GM21423 (cell line): ENCODE results near the gene ZNF207.
"Not testable (repeated sequence)": the region's sequence is repeated elsewhere in the genome, so short reads cannot be mapped to it uniquely, and the experiment has no call there.

ENCODE experiments used
- ATAC-seq: cut with Tn5 transposase; IDR thresholded peaks from one replicate; pipeline ENCODE4 v1.9.1; 2021; ENCODE audit warnings: mild to moderate bottlenecking, moderate library complexity; ENCODE audit not compliant: unreplicated experiment

ZNF207 gene

GRCh38 chr17:32333187-32333586 lies 16.8 kb upstream of the ZNF207 start:
- ATAC-seq, result no peak

- ATAC-seq, result no peak
Measured at GRCh38 chr17:32335046-32335445, 14.9 kb upstream of the ZNF207 start.

GRCh38 chr17:32335687-32336086 lies 14.3 kb upstream of the ZNF207 start:
- ATAC-seq, result no peak

DNA sequence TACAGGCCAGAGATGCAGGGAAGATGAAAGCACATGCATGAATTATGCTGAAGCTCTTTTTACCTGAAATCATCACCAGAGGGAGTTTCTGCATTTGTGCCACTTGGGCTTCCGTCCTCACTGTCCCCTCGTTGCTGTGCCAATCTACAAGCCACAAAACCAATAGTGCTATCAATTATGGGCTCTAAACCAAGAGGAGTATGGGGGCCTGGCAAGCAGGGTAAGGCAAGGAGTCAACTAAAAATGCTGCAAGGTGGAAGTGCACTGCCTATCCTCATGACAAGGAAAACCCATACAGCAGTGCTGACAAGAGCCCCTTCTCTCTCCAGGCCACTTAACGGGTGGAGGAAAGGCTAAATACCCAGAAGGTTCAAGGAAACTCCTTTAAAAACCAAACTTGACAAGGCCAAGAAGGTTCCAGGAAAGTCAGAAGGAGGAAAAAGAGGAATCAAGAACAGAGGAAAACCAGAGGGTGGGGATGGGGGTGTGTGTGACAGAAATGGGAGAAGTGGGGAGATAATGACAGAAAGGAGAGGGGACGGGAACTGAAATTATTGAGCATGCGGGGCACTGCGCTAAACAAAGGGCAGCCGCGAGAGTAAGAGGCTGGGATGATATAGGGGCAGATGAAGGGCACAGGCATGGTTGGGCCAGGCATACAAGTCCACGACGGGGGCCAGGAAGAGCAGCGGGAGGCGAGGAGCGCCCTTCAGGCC lies 8.7 kb upstream of the ZNF207 start:
- ATAC-seq, result peak; percentile 24

GRCh38 chr17:32341857-32342602 lies 7.9 kb upstream of the ZNF207 start, which contains the start of gene C17orf75:
Gene C17orf75 (minus strand): TSS chr17:32342173. CDS start chr17:32342139, 34 bp downstream.
- peak; percentile 75 for ATAC-seq

GRCh38 chr17:32342603-32343325 lies 7.2 kb upstream of the ZNF207 start:
- ATAC-seq, result no peak

DNA sequence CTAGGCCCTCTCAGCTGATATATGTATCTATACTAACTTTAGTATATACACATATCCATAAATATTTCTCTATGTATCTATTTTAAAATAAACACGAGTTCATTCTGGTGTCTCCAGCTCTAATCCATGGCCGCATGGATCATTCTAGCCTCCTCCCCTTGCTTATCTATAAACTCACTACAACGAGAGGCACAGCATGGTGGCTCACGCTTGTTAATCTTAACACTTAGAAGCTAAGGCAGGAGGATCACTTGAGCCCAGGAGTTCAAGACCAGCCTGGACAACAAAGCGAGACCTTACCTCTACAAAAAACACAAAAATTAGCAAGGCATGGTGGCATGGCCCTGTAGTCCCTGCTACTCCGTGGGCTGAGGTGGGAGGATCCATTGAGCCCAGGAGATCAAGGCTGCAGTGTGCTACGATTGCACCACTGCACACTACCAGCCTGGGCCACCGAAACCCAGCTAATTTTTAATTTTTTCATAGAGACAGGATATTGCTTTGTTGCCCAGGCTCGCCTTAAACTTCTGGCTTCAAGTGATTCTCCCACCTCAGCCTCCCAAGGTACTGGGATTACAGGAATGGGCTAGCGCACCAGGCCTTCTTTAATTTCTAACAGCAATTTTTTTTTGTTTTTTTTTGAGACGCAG lies 3.9 kb upstream of the ZNF207 start:
- no peak for ATAC-seq

- ATAC-seq, result no peak
Measured at GRCh38 chr17:32348483-32348800, 1.5 kb upstream of the ZNF207 start.

DNA sequence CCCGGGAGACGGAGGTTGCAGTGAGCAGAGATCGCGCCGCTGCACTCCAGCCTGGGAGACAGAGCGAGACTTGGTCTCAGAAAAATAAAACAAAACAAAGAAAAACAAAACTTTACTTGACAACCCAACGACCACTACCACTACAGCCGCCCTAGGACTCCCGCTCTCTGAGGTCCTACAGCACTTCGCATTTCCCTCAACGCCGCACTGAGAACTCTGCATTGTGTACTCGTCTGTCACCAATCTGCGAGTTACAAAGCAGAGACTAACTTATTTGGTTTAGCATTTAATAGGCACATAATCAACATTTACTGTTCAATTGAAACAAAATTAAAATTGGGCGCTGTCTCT lies 479 bp upstream of the ZNF207 start:
- no peak for ATAC-seq

- peak; percentile 6 for ATAC-seq
Measured at GRCh38 chr17:32350666-32351418, 885 bp downstream of the ZNF207 start.

DNA sequence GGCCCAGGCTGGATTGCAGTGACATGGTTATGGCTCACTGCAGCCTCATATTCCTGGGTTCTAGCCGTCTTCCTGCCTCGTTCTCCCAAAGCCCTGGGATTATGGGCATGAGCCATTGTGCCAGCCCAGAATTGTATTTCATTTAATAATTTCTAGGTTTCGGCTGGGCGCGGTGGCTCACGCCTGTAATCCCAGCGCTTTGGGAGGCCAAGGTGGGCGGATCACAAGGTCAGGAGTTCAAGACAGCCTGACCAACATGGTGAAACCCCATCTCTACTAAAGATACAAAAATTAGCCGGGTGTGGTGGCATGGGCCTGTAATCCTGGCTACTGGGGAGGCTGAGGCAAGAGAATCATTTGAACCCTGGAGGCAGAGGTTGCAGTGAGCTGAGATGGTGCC lies 2.8 kb downstream of the ZNF207 start:
- not testable (repeated sequence) for ATAC-seq

DNA sequence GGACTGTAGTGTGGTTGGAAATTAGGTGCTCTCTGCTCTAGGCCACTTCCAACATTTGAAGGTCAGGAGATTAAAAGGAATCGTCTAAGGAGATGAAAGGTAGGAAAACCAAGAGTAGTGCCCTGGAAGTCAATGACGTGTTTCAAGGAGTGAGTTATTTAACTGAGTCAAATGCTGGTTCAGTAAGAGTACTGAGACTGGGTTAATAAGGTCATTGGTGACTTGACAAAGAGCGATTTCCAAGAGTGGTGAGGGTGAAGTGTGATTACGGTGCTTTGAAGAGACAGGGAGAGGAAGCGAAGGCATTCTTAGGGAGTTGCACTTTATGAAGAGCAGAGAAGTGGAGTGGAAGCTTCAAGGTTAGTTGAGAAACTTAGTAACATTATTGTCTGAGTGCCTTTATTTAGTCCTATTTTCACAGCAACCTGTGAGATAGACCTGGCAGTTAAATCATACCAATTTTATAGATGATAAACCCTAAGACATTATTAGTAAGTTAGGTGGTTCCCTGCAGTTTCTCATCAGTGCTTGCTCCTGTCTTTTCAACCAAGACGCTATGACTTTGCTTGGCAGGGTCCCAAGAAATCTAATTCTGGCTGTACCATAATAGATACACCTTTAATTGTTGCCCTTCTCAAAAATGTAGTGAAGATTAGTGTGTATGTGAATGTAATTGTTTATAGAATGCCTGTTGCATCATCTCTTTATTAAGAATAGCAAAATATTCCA lies 5.9 kb downstream of the ZNF207 start:
- no peak for ATAC-seq

GRCh38 chr17:32356378-32356743 lies 6.4 kb downstream of the ZNF207 start:
- ATAC-seq, result no peak

DNA sequence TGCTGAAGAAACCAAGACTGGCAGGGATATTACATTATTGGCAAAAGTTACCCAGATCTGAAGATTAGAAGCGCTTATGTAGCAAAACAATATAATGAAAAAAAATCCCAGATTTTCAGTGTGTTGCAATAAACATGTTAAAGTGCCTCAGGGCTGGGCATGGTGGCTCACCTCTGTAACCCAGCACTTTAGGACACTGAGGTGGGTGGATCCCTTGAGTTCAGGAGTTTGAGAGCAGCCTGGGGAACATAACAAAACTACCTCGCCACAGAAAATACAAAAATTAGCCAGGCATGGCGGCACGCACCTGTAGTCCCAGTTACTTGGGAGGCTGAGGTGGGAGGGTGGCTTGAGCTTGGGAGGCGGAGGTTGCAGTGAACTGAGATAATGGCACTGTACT lies 6.8 kb downstream of the ZNF207 start:
- no peak for ATAC-seq

DNA sequence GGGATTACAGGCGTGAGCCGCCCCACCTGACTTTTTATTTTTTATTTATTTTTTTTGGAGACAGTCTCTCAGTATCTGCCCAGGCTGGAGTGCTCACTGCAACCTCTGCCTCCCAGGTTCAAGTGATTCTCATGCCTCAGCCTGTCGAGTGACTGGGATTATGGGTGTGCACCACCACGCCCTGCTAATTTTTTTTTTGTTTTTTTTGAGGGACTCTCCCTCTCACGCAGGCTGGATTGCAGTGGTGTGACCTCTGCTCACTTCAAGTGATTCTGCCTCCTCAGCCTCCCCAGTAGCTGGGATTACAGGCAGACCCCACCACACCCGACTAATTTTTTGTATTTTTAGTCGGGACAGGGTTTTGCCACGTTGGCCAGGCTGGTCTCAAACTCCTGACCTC lies 7.7 kb downstream of the ZNF207 start:
- ATAC-seq, result no peak

GRCh38 chr17:32361270-32361669 lies 11.3 kb downstream of the ZNF207 start:
- ATAC-seq, result no peak

- ATAC-seq, result no peak
Measured at GRCh38 chr17:32370426-32370825, 20.5 kb downstream of the ZNF207 start.

GRCh38 chr17:32382526-32383223 lies 32.7 kb downstream of the ZNF207 start:
- no peak for ATAC-seq

DNA sequence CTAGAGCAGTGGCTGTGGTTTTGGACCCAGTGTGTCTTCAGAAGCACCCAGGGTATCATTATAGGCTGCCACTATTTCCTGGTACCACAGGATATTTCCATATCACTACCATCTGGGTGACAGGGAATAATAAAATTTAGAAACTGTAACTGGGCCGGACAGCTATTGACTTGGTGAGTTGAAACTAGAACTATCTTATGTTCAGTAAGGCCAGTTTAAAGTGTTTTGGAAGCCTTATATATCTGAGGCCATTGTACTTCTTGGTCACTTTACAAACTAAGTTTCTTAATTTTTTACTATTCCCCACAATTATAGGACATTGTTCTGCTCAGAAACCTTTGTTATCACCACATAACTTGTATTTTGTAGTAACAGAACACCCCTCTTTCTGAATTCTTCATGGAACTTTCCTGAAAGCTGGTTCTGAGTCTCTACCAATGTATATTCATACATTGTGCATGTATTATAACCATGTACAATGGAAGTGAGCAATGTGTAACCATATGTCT lies 34.0 kb downstream of the ZNF207 start:
- ATAC-seq, result no peak
